Endothelial cell of umbilical vein (primary cell): ENCODE results near the gene EIF3I. TPM values are rescaled to one million over a fixed set of nuclear protein-coding genes. Genes with fewer than 3 reads are reported as not detected.
A peak's percentile ranks its signal among the peaks of the same experiment; 100 is the strongest.

Experiments
- BruUV-seq: library from RNA; stranded (reverse); fragments of 400-500 nt; replicated peaks from 2 replicates; lab custom pipeline; 2021; lab: Mats Ljungman, UMichigan
- CTCF ChIA-PET: fragments of 300-600, 350-600 bp; sonication (Branson Sonifier 250); formaldehyde crosslinking; loops from one replicate; lab custom pipeline; 2021; ENCODE audit warnings: antibody characterized with exemption, inconsistent platforms; lab: Charles Lee
- POLR2A ChIA-PET: fragments of 300-600, 350-600 bp; sonication (Branson Sonifier 250); formaldehyde crosslinking; loops from one replicate; lab custom pipeline; 2021; ENCODE audit warnings: antibody characterized with exemption, inconsistent platforms; lab: Charles Lee
- DNase-seq: peaks from one replicate; pipeline ENCODE4 v3.0.0-alpha.2; 2011; ENCODE audit warnings: low read depth, low spot score
- FAIRE-seq: peaks from 2 replicates; lab custom pipeline; 2011; peaks lifted over from hg19 to GRCh38; lab: Jason Lieb, UNC
- H2AFZ ChIP-seq: 2 replicates; pipeline ENCODE4 v1.6.0; 2012; ENCODE audit warnings: low read depth, low read length, control low read depth, inconsistent platforms
- H3K27ac ChIP-seq: 2 replicates; pipeline ENCODE4 v1.5.1; 2011; ENCODE audit warnings: low read depth, mild to moderate bottlenecking, control low read depth, low read length, moderate library complexity; ENCODE audit not compliant: insufficient read depth
- H3K27me3 ChIP-seq, 2 experiments: 2 replicates each; pipeline versions ENCODE4 v1.6.0 to v1.6.1; 2011; ENCODE audit warnings: low read length in 2 of 2, mixed read lengths in 1 of 2; ENCODE audit not compliant: control insufficient read depth in 2 of 2, insufficient read depth in 2 of 2
- H3K36me3 ChIP-seq, 2 experiments: 2 replicates in 1 of 2; 3 replicates in 1 of 2; pipeline ENCODE4 v1.5.1; 2011; ENCODE audit warnings: low read length in 2 of 2, mild to moderate bottlenecking in 1 of 2, moderate library complexity in 1 of 2; ENCODE audit not compliant: control insufficient read depth in 2 of 2, insufficient read depth in 2 of 2; ENCODE audit errors: extremely low read depth in 1 of 2
- H3K4me1 ChIP-seq: 3 replicates; pipeline ENCODE4 v1.5.1; 2011; ENCODE audit warnings: mild to moderate bottlenecking, low read length; ENCODE audit not compliant: control insufficient read depth, insufficient read depth; ENCODE audit errors: extremely low read depth
- H3K4me2 ChIP-seq: 2 replicates; pipeline ENCODE4 v1.6.1; 2011; ENCODE audit warnings: low read length, control low read depth, mixed read lengths; ENCODE audit not compliant: insufficient read depth
- H3K4me3 ChIP-seq, 3 experiments: fragments of 200-600 bp in 1 of 3; sonication (generic), shearing (Covaris generic) in 1 of 3; replicated peaks in 1 of 3; 2 replicates each; pipeline ENCODE4 v1.5.1; 2011 to 2016; ENCODE audit warnings: control low read depth in 3 of 3, low read length in 3 of 3, mild to moderate bottlenecking in 2 of 3, inconsistent platforms in 1 of 3, low read depth in 1 of 3, moderate library complexity in 1 of 3; ENCODE audit not compliant: insufficient read depth in 1 of 3
- H3K79me2 ChIP-seq: 2 replicates; pipeline ENCODE4 v1.6.0; 2012; ENCODE audit warnings: low read length, inconsistent platforms; ENCODE audit not compliant: control insufficient read depth, insufficient read depth
- H3K9ac ChIP-seq: replicated peaks from 2 replicates; pipeline ENCODE3; 2011; ENCODE audit warnings: low read length, control low read depth; ENCODE audit not compliant: insufficient read depth; ENCODE audit errors: extremely low read depth
- H3K9me1 ChIP-seq: replicated peaks from 3 replicates; pipeline ENCODE4 v1.6.0; 2011; ENCODE audit warnings: mild to moderate bottlenecking, low read length; ENCODE audit not compliant: control insufficient read depth, insufficient read depth; ENCODE audit errors: extremely low read depth
- H3K9me3 ChIP-seq: replicated peaks from 2 replicates; pipeline ENCODE4 v1.5.1; 2012; ENCODE audit warnings: low read length, inconsistent platforms; ENCODE audit not compliant: control insufficient read depth, insufficient read depth
- H4K20me1 ChIP-seq: replicated peaks from 2 replicates; pipeline ENCODE3; 2011; ENCODE audit warnings: mild to moderate bottlenecking, low read length; ENCODE audit not compliant: control insufficient read depth, insufficient read depth; ENCODE audit errors: extremely low read depth
- EZH2 ChIP-seq: IDR thresholded peaks from 2 replicates; pipeline ENCODE4 v1.6.1; 2012; ENCODE audit warnings: borderline replicate concordance, low read depth, mild to moderate bottlenecking, moderate library complexity, low read length, inconsistent platforms; ENCODE audit not compliant: severe bottlenecking
- FOS ChIP-seq: IDR thresholded peaks from 2 replicates; pipeline ENCODE4 v1.6.1; 2011; ENCODE audit warnings: mild to moderate bottlenecking, low read length, moderate library complexity, borderline replicate concordance; ENCODE audit not compliant: insufficient read depth
- GATA2 ChIP-seq: IDR thresholded peaks from 2 replicates; pipeline ENCODE4 v1.7.0; 2011; ENCODE audit warnings: low read depth, mild to moderate bottlenecking, moderate library complexity, mixed read lengths, low read length; ENCODE audit not compliant: insufficient read length, insufficient read depth
- JUN ChIP-seq: IDR thresholded peaks from 2 replicates; pipeline ENCODE4 v1.6.1; 2011; ENCODE audit warnings: borderline replicate concordance, low read depth; ENCODE audit not compliant: insufficient read length, insufficient read depth
- MYC ChIP-seq: IDR thresholded peaks from one replicate; pipeline ENCODE4 v1.6.1; 2011; ENCODE audit warnings: mild to moderate bottlenecking, low read depth, low read length
- POLR2A ChIP-seq: IDR thresholded peaks from 2 replicates; pipeline ENCODE4 v1.6.1; 2012; ENCODE audit warnings: low read depth, mild to moderate bottlenecking, control low read depth, low read length
- POLR2AphosphoS5 ChIP-seq: IDR thresholded peaks from 2 replicates; pipeline ENCODE4 v1.6.1; 2012; ENCODE audit warnings: low read depth, mild to moderate bottlenecking, control low read depth, low read length, moderate library complexity; ENCODE audit not compliant: insufficient read depth
- dilution Hi-C: fragments of 300-500 bp; cut with MboI; formaldehyde crosslinking; loops from one replicate; pipeline ENCODE4 v1.15.0; 2019; ENCODE audit warnings: low sequenced_read_pairs; ENCODE audit not compliant: extremely low pct_ligation_motif_present
- intact Hi-C: fragments of 100-400 bp; cut with micrococcal nuclease; formaldehyde crosslinking; loops from one replicate; pipeline ENCODE4 v1.10.0; 2022
- polyA plus RNA-seq, 4 experiments: library from polyadenylated mRNA; depleted of rRNA in 3 of 4; stranded (reverse) in 3 of 4; unstranded in 1 of 4; fragments of >200 nt; gene quantifications; 2 replicates each; pipeline versions ENCODE4 v1.2.1 to v1.2.3, GENCODE V29; 2011 to 2012; ENCODE audit warnings: missing spikeins in 1 of 4
- total RNA-seq: library from RNA; stranded (reverse); gene quantifications from 2 replicates; pipeline ENCODE4 v1.2.3, GENCODE V29; 2021
- TF ChIP-seq, protein P1 (sequence below): IDR thresholded peaks from 2 replicates; pipeline ENCODE4 v1.6.1; 2011; ENCODE audit not compliant: insufficient read depth, insufficient read length
- TF ChIP-seq, protein P2 (sequence below), 2 donors: IDR thresholded peaks; 1 replicate in 1 of 2; 2 replicates in 1 of 2; pipeline ENCODE4 v1.5.1; 2011; ENCODE audit warnings: low read length in 2 of 2, mild to moderate bottlenecking in 2 of 2, moderate library complexity in 2 of 2, control low read depth in 1 of 2, inconsistent platforms in 1 of 2, low read depth in 1 of 2; ENCODE audit not compliant: insufficient read depth in 1 of 2; ENCODE audit errors: extremely low read depth in 1 of 2

Gene EIF3I
- total and polyA plus RNA-seq, 2 donors (not counting 3 experiments of a cell fraction or from before 2014, with no cell fraction given): 186 to 331 TPM

GRCh38 chr1:32250893-32251716, 28.9 kb downstream of the EIF3I start, which contains the start of gene LCK:
Gene LCK, plus strand, starts transcription at chr1:32251265. Its CDS starts 23,065 bp downstream, at chr1:32274330.
- Histone ChIP-seq H3K9me1 (no peaks in the 10 kb centered on the region), H3K27ac (peak within 1 kb of the TSS; percentile 77), H3K4me2 (no peak within 1 kb of the TSS), H3K79me2 (no peaks in the 10 kb centered on the region), H3K9me3 (no peaks in the 10 kb centered on the region), H3K9ac (peak within 1 kb of the TSS; percentile 8), H3K27me3 (no peaks in the 10 kb centered on the region), H3K4me1 (peaks cover 47% of the 10 kb centered on the region), H3K36me3 (no peaks in the 10 kb centered on the region), H4K20me1 (no peaks in the 10 kb centered on the region), H3K4me3 (no peak within 1 kb of the TSS), H2AFZ (no peak within 1 kb of the TSS)
- dilution Hi-C loops (no loop called here), intact Hi-C loops (loop anchor here (1.0 kb wide), 3 partner anchors 10 to 41 kb away; partner anchors contain the start of gene HDAC1)
- no peak for DNase-seq
- CTCF ChIA-PET: interaction anchor here (1.0 to 6.3 kb wide), 5 partner anchors 8 to 65 kb away, joined by 3 to 73 read pairs (median 47); no protein-coding TSS in a partner anchor
- BruUV-seq: no TSS peak
- FAIRE-seq: no peak
- POLR2A ChIA-PET: interaction anchor here (2.0 kb wide), 1 partner anchor 85 kb away, joined by 12 read pairs; the partner anchor contains the start of gene MARCKSL1
- no peak for TF ChIP-seq MYC
- TF ChIP-seq POLR2A: no peak
- TF ChIP-seq JUN: no peak
- TF ChIP-seq, protein P1, sequence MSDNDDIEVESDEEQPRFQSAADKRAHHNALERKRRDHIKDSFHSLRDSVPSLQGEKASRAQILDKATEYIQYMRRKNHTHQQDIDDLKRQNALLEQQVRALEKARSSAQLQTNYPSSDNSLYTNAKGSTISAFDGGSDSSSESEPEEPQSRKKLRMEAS: no peak
- TF ChIP-seq, protein P2, sequence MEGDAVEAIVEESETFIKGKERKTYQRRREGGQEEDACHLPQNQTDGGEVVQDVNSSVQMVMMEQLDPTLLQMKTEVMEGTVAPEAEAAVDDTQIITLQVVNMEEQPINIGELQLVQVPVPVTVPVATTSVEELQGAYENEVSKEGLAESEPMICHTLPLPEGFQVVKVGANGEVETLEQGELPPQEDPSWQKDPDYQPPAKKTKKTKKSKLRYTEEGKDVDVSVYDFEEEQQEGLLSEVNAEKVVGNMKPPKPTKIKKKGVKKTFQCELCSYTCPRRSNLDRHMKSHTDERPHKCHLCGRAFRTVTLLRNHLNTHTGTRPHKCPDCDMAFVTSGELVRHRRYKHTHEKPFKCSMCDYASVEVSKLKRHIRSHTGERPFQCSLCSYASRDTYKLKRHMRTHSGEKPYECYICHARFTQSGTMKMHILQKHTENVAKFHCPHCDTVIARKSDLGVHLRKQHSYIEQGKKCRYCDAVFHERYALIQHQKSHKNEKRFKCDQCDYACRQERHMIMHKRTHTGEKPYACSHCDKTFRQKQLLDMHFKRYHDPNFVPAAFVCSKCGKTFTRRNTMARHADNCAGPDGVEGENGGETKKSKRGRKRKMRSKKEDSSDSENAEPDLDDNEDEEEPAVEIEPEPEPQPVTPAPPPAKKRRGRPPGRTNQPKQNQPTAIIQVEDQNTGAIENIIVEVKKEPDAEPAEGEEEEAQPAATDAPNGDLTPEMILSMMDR (IDR thresholded peaks at IDR 0.05; ENCODE audit: extremely low read depth in 1 of 2, insufficient read depth in 1 of 2, low read depth in 1 of 2, low read length in 2 of 2): no peak
- TF ChIP-seq EZH2: no peak
- no peak for TF ChIP-seq POLR2AphosphoS5
- TF ChIP-seq FOS: no peak
- TF ChIP-seq GATA2: no peak
